GM23338 (cell line): ENCODE results near the gene ANXA6.

Experiments used
- CTCF ChIP-seq, 2 experiments: fragments of 200-600 bp in 1 of 2; sonication (generic) in 1 of 2; conservative IDR thresholded peaks; 2 replicates each; pipeline versions ENCODE4 v1.5.1 to v1.6.1; 2016 to 2017; ENCODE audit warnings: antibody characterized with exemption in 2 of 2, low read depth in 2 of 2, mild to moderate bottlenecking in 2 of 2, moderate library complexity in 1 of 2
- JUNB ChIP-seq: IDR thresholded peaks from one replicate; pipeline ENCODE4 v1.6.1; 2016; ENCODE audit warnings: antibody characterized with exemption; ENCODE audit not compliant: unreplicated experiment
- POLR2AphosphoS5 ChIP-seq: IDR thresholded peaks from 2 replicates; pipeline ENCODE4 v1.6.1; 2016; ENCODE audit warnings: antibody characterized with exemption, low read depth

- TF ChIP-seq CTCF (conservative IDR thresholded peaks at IDR 0.05; ENCODE audit: low read depth in 2 of 2): no peak
- TF ChIP-seq POLR2AphosphoS5: no peak
- TF ChIP-seq JUNB: no peak
Measured at GRCh38 chr5:151097061-151097460, 60.5 kb downstream of the ANXA6 start.
